HepG2 (cell line): ENCODE measurements around the gene STMN3. TPM values are rescaled to one million over a fixed set of nuclear protein-coding genes. Genes with fewer than 3 reads are reported as not detected.

Experiments
- ATAC-seq: fragments of 200-7000 bp; cut with Tn5 transposase; 3 replicates; pipeline ENCODE4 v1.9.1; 2020; ENCODE audit warnings: mild to moderate bottlenecking, moderate library complexity
- BruUV-seq: library from RNA; stranded (reverse); fragments of 400-500 nt; replicated peaks from 2 replicates; lab custom pipeline; 2021; lab: Mats Ljungman, UMichigan
- CTCF ChIA-PET: fragments of 300-600 bp; formaldehyde crosslinking; extraction: SDS; loops from one replicate; lab custom pipeline; 2021; ENCODE audit warnings: low total read pairs, inconsistent platforms, low intra/inter-chr PET ratio; lab: Yijun Ruan, JAX
- POLR2A ChIA-PET: fragments of 350-600 bp; sonication (Branson Sonifier 250); formaldehyde crosslinking; loops from one replicate; lab custom pipeline; 2020; ENCODE audit warnings: antibody characterized with exemption, inconsistent platforms; lab: Yijun Ruan, JAX
- DNase-seq: peaks from one replicate; pipeline ENCODE4 v3.0.0-alpha.2; 2015; ENCODE audit warnings: low spot score
- FAIRE-seq: peaks from 3 replicates; lab custom pipeline; 2011; peaks lifted over from hg19 to GRCh38; lab: Jason Lieb, UNC
- H2AFZ ChIP-seq: one replicate; pipeline ENCODE4 v1.6.1; 2011; ENCODE audit warnings: low read length, inconsistent platforms
- H3K27ac ChIP-seq: fragments of 300-600 bp; 3 replicates; pipeline ENCODE4 v1.8.0; 2011; ENCODE audit warnings: mixed run types, mild to moderate bottlenecking, mixed read lengths, low read length, inconsistent platforms; ENCODE audit not compliant: insufficient read depth; ENCODE audit errors: extremely low read length
- H3K27me3 ChIP-seq, 2 experiments: fragments of 200-600 bp in 1 of 2; 2 replicates in 1 of 2; 3 replicates in 1 of 2; pipeline versions ENCODE4 v1.6.0 to v1.8.0; 2011; ENCODE audit warnings: low read length in 2 of 2, mild to moderate bottlenecking in 2 of 2, moderate library complexity in 2 of 2, inconsistent platforms in 1 of 2; ENCODE audit not compliant: insufficient read depth in 2 of 2, control insufficient read depth in 1 of 2
- H3K36me3 ChIP-seq, 2 experiments: fragments of 200-600 bp in 1 of 2; replicated peaks in 1 of 2; 2 replicates in 1 of 2; 3 replicates in 1 of 2; pipeline versions ENCODE4 v1.5.1 to v1.8.0; 2011; ENCODE audit warnings: low read length in 2 of 2, inconsistent platforms in 1 of 2; ENCODE audit not compliant: insufficient read depth in 2 of 2, control insufficient read depth in 1 of 2
- H3K4me1 ChIP-seq: 2 replicates; pipeline ENCODE4 v1.5.1; 2012; ENCODE audit warnings: low read length, inconsistent platforms; ENCODE audit not compliant: insufficient read depth
- H3K4me2 ChIP-seq: 2 replicates; pipeline ENCODE4 v1.6.0; 2011; ENCODE audit warnings: low read depth, low read length, inconsistent platforms
- H3K4me3 ChIP-seq, 3 experiments: fragments of 200-600 bp in 1 of 3; sonication (generic), shearing (Covaris generic) in 1 of 3; replicated peaks in 1 of 3; 2 replicates each; pipeline ENCODE4 v1.5.1; 2011 to 2016; ENCODE audit warnings: low read length in 3 of 3, inconsistent platforms in 2 of 3, low read depth in 2 of 3, mild to moderate bottlenecking in 2 of 3, control low read depth in 1 of 3, mixed read lengths in 1 of 3; ENCODE audit not compliant: insufficient read depth in 1 of 3
- H3K79me2 ChIP-seq: one replicate; pipeline ENCODE4 v1.6.1; 2011; ENCODE audit warnings: low read length, inconsistent platforms; ENCODE audit not compliant: insufficient read depth
- H3K9ac ChIP-seq: 2 replicates; pipeline ENCODE4 v1.6.0; 2011; ENCODE audit warnings: mild to moderate bottlenecking, low read depth, low read length, inconsistent platforms; ENCODE audit not compliant: insufficient read depth
- H3K9me3 ChIP-seq: 2 replicates; pipeline ENCODE4 v1.5.1; 2012; ENCODE audit warnings: mild to moderate bottlenecking, low read length
- H4K20me1 ChIP-seq: 2 replicates; pipeline ENCODE4 v1.6.0; 2011; ENCODE audit warnings: inconsistent platforms, mild to moderate bottlenecking, low read length, moderate library complexity; ENCODE audit not compliant: insufficient read depth
- NFIC ChIP-seq: IDR thresholded peaks from 2 replicates; pipeline ENCODE4 v1.6.1; 2012; ENCODE audit warnings: mild to moderate bottlenecking, low read length, inconsistent platforms
- NFKB2 ChIP-seq: sonication (generic); formaldehyde crosslinking; IDR thresholded peaks from 2 replicates; pipeline ENCODE4 v1.4.0; 2020; ENCODE audit warnings: missing genetic modification reagents, borderline replicate concordance
- POLR2AphosphoS5 ChIP-seq: IDR thresholded peaks from 2 replicates; pipeline ENCODE4 v1.6.1; 2012; ENCODE audit warnings: low read depth, low read length
- POLR2G ChIP-seq: fragments of 200-400 bp; formaldehyde crosslinking; IDR thresholded peaks from 2 replicates; pipeline ENCODE4 v1.6.1; 2018; ENCODE audit warnings: mild to moderate bottlenecking, low read depth, low read length, moderate library complexity
- RNF2 ChIP-seq: fragments of 450-650 bp; conservative IDR thresholded peaks from 2 replicates; pipeline ENCODE4 v1.6.1; 2016; ENCODE audit warnings: low read depth
- ZFX ChIP-seq: sonication (generic); formaldehyde crosslinking; IDR thresholded peaks from 2 replicates; pipeline ENCODE4 v1.4.0; 2020; ENCODE audit warnings: mild to moderate bottlenecking, low read depth, missing genetic modification reagents, moderate library complexity
- ZNF17 ChIP-seq: sonication (generic); formaldehyde crosslinking; IDR thresholded peaks from 2 replicates; pipeline ENCODE4 v1.5.0; 2020; ENCODE audit warnings: mild to moderate bottlenecking, missing genetic modification reagents
- ZNF546 ChIP-seq: sonication (generic); formaldehyde crosslinking; conservative IDR thresholded peaks from 2 replicates; pipeline ENCODE4 v1.8.1; 2023; ENCODE audit warnings: mild to moderate bottlenecking, missing genetic modification reagents
- ZNF720 ChIP-seq: sonication (generic); formaldehyde crosslinking; IDR thresholded peaks from 2 replicates; pipeline ENCODE4 v1.4.0; 2020; ENCODE audit warnings: missing genetic modification reagents
- WGBS: methylation state at CpG from one replicate; pipeline ENCODE4 v1.1.6; 2017; ENCODE audit warnings: low lambda C conversion rate; 5-methylcytosine and 5-hydroxymethylcytosine counted together
- in situ Hi-C: cut with HindIII; loops from 2 replicates; pipeline ENCODE4 v1.10.0; 2017; ENCODE audit warnings: low pct_unique_long_range_greater_than_20kb; ENCODE audit not compliant: extremely low pct_ligation_motif_present
- intact Hi-C: fragments of 100-400 bp; cut with micrococcal nuclease; formaldehyde crosslinking; loops from one replicate; pipeline ENCODE4 v1.10.0; 2022; ENCODE audit not compliant: unreplicated experiment
- polyA plus RNA-seq, 8 experiments: library from polyadenylated mRNA; depleted of rRNA in 3 of 8; stranded (reverse) in 7 of 8; unstranded in 1 of 8; fragments of >200 nt; fragmentation: Illumina TruSeq in 4 of 8; extraction: Trizol in 4 of 8; gene quantifications; 2 replicates each; pipeline versions ENCODE4 v1.2.1 to v1.2.3, GENCODE V29; 2011 to 2016; ENCODE audit warnings: low read depth in 4 of 8, missing spikeins in 1 of 8, mixed read lengths in 1 of 8; ENCODE audit not compliant: insufficient read depth in 1 of 8
- total RNA-seq, 5 experiments: library from RNA; depleted of rRNA; stranded (reverse); fragments of >200 nt; fragmentation: Illumina TruSeq; extraction: Trizol; gene quantifications; 2 replicates each; pipeline ENCODE4 v1.2.3, GENCODE V29; 2016; ENCODE audit warnings: low read depth in 1 of 5
- TF ChIP-seq, protein P1 (sequence below): IDR thresholded peaks from 2 replicates; pipeline ENCODE4 v1.6.1; 2016; ENCODE audit warnings: missing compliant biosample characterization, missing genetic modification reagents, borderline replicate concordance
- TF ChIP-seq, protein P2 (sequence below): sonication (generic); formaldehyde crosslinking; IDR thresholded peaks from 2 replicates; pipeline ENCODE4 v1.4.0; 2020; ENCODE audit warnings: mild to moderate bottlenecking, missing genetic modification reagents, borderline replicate concordance
- TF ChIP-seq, protein P3 (sequence below), 2 experiments: sonication (generic) in 1 of 2; formaldehyde crosslinking in 1 of 2; IDR thresholded peaks; 2 replicates each; pipeline versions ENCODE4 v1.4.0 to v1.6.1; 2018 to 2020; ENCODE audit warnings: missing genetic modification reagents in 2 of 2, borderline replicate concordance in 1 of 2, low read depth in 1 of 2, mild to moderate bottlenecking in 1 of 2, missing biosample characterization in 1 of 2

STMN3 gene
- total and polyA plus RNA-seq, 2 of the 13 experiments (the other 11 are each of a cell fraction or from before 2014, with no cell fraction given) = 21.0 to 48.3 TPM

DNA sequence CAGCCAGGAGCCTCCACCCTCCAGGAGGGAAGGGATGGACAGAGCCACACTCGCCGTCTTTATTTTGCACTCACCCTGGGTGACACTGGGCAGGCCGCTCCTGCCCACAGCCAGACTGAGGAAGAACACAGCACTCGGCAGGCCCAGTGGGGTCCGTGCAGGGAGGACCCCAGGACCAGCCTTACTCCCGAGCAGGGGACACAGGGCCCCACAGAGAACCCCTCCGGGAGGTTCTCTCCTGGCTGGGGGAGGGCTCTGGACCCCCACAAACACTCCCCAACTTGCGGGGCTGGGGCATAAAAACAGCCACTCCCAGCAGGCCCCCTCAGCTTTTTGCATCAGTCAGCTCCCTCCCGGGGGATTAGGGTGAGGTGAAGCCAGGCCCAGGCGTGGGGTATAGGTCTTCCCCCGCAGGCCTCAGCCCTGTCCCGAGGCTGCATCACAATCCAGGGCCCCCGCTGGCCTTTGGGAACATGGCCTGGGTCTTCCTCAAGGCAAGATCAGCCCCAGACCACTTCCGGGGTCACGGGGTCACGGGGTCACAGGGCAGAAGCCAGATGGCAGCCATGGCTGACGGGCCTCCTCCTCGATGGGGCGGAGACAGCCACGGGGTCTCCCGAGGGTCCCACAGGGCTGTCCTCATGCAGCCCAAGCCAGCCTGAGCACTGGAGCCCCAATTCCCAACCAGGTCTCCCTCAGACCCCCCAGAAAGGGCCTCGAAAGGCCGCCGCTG is 46.4 kb upstream of the STMN3 start:
- no peak overlapping the region for H3K4me2 ChIP-seq
- H2AFZ ChIP-seq = no peak overlapping the region
- no peaks in the 10 kb centered on the region for H3K27me3 ChIP-seq
- ChIA-PET POLR2A (no interaction called here), CTCF (no interaction called here)
- H3K9me3 ChIP-seq = no peaks in the 10 kb centered on the region
- TSS peak; percentile 35 for BruUV-seq
- no peak overlapping the region for H3K9ac ChIP-seq
- ATAC-seq = no peak
- peaks cover 4 to 12% of the 10 kb centered on the region in 2 experiments for H3K36me3 ChIP-seq
- no peak for FAIRE-seq
- in situ Hi-C loops = loop anchor here (10.0 kb wide), 1 partner anchor 85 kb away; no protein-coding TSS in a partner anchor
- H3K79me2 ChIP-seq = no peaks in the 10 kb centered on the region
- no peak for DNase-seq
- WGBS = 95% methylated on average over 19 of the region's 24 CpGs
- H3K27ac ChIP-seq = no peak overlapping the region
- peaks cover 21% of the 10 kb centered on the region for H3K4me1 ChIP-seq
- no peak overlapping the region for H3K4me3 ChIP-seq
- intact Hi-C loops = no loop called here
- H4K20me1 ChIP-seq = peaks cover 4% of the 10 kb centered on the region; the same call in 1 of the 2 replicates
- TF ChIP-seq RNF2 = no peak
- TF ChIP-seq ZFX (CRISPR knock-in tag) = peak; percentile 31; the same call in 1 of the 2 replicates
- no peak for TF ChIP-seq NFIC
- TF ChIP-seq, protein P1, sequence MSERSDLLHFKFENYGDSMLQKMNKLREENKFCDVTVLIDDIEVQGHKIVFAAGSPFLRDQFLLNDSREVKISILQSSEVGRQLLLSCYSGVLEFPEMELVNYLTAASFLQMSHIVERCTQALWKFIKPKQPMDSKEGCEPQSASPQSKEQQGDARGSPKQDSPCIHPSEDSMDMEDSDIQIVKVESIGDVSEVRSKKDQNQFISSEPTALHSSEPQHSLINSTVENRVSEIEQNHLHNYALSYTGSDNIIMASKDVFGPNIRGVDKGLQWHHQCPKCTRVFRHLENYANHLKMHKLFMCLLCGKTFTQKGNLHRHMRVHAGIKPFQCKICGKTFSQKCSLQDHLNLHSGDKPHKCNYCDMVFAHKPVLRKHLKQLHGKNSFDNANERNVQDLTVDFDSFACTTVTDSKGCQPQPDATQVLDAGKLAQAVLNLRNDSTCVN (CRISPR knock-in tag) = no peak
- TF ChIP-seq POLR2G = peak; percentile 12; the same call in 1 of the 2 replicates
- TF ChIP-seq, protein P2, sequence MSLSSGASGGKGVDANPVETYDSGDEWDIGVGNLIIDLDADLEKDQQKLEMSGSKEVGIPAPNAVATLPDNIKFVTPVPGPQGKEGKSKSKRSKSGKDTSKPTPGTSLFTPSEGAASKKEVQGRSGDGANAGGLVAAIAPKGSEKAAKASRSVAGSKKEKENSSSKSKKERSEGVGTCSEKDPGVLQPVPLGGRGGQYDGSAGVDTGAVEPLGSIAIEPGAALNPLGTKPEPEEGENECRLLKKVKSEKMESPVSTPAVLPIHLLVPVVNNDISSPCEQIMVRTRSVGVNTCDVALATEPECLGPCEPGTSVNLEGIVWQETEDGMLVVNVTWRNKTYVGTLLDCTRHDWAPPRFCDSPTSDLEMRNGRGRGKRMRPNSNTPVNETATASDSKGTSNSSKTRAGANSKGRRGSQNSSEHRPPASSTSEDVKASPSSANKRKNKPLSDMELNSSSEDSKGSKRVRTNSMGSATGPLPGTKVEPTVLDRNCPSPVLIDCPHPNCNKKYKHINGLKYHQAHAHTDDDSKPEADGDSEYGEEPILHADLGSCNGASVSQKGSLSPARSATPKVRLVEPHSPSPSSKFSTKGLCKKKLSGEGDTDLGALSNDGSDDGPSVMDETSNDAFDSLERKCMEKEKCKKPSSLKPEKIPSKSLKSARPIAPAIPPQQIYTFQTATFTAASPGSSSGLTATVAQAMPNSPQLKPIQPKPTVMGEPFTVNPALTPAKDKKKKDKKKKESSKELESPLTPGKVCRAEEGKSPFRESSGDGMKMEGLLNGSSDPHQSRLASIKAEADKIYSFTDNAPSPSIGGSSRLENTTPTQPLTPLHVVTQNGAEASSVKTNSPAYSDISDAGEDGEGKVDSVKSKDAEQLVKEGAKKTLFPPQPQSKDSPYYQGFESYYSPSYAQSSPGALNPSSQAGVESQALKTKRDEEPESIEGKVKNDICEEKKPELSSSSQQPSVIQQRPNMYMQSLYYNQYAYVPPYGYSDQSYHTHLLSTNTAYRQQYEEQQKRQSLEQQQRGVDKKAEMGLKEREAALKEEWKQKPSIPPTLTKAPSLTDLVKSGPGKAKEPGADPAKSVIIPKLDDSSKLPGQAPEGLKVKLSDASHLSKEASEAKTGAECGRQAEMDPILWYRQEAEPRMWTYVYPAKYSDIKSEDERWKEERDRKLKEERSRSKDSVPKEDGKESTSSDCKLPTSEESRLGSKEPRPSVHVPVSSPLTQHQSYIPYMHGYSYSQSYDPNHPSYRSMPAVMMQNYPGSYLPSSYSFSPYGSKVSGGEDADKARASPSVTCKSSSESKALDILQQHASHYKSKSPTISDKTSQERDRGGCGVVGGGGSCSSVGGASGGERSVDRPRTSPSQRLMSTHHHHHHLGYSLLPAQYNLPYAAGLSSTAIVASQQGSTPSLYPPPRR (CRISPR knock-in tag) = 0 out of 2 replicates have a peak, but pooled peaks have one; percentile 3
- TF ChIP-seq ZNF720 (CRISPR knock-in tag) = no peak
- no peak for TF ChIP-seq ZNF546 (CRISPR knock-in tag)
- TF ChIP-seq, protein P3, sequence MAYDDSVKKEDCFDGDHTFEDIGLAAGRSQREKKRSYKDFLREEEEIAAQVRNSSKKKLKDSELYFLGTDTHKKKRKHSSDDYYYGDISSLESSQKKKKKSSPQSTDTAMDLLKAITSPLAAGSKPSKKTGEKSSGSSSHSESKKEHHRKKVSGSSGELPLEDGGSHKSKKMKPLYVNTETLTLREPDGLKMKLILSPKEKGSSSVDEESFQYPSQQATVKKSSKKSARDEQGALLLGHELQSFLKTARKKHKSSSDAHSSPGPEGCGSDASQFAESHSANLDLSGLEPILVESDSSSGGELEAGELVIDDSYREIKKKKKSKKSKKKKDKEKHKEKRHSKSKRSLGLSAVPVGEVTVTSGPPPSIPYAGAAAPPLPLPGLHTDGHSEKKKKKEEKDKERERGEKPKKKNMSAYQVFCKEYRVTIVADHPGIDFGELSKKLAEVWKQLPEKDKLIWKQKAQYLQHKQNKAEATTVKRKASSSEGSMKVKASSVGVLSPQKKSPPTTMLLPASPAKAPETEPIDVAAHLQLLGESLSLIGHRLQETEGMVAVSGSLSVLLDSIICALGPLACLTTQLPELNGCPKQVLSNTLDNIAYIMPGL (CRISPR knock-in tag; IDR thresholded peaks at IDR 0.05; ENCODE audit: borderline replicate concordance in 1 of 2, low read depth in 1 of 2) = no peak
- 0 out of 2 replicates have a peak, but pooled peaks have one; percentile 1 for TF ChIP-seq POLR2AphosphoS5
- peak; percentile 12; the same call in 1 of the 2 replicates for TF ChIP-seq NFKB2 (CRISPR knock-in tag)
- TF ChIP-seq ZNF17 = 0 out of 2 replicates have a peak, but pooled peaks have one; percentile 46
